Stimulated activated CD4-positive, alpha-beta T cell treated with anti-CD3 and anti-CD28 coated beads, Interleukin-1b, Interleukin-23, amount 100 ng/mL, for 24 hours (primary cell): ENCODE data around the gene DONSON.
A peak's percentile ranks its signal among the peaks of the same experiment; 100 is the strongest.

Experiments used
- DNase-seq, 4 experiments: peaks; one replicate each; pipeline ENCODE4 v3.0.0-alpha.2; 2020; ENCODE audit warnings: low read depth in 4 of 4, low spot score in 1 of 4

DONSON gene

DNA sequence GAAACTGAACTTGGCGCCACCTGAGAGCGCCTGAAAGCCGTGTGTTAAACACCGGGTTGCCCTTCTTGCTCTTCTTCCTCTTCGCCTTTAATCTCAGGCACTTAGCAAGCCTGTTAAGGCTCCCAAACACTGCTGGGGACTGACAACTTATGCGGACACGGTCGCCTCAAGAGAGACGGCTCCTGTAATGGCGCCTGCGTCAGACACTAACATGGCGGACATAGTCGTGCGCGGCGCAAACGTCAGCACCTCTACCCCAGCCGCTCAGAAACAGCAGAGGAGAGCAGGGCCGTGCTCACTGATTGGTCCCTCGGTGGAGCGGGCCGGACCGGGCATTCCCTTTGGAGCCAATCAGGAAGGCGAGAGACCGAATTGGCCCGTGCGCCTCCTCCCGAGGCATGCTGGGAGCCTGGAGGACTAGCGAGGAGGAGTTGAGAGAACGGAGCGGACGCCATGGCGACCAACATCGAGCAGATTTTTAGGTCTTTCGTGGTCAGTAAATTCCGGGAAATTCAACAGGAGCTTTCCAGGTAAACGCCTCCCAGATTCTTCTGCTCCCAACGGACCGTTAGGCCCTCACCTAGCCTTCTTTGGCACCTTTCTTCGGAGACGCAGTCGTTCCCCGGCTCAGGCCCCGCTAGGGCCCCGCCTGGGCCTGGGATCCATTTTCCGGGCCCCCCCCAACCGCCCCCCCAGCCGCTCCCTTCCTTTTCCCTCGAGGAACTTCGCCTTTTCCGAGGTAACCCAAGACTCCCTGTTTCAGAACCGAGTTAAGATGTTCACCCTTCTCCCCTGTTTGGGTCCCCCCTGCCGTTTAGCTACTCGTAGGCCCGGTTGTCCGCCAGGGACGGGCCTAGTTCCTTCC lies 45.6 kb downstream of the DONSON start, which contains the start of gene SON:
TSS of gene SON (plus strand) at position 399 of the 865 bp plus-strand sequence. CDS start at position 454, 55 bp downstream.
- DNase-seq: peak; percentile 81 to 97 (median 94)

DNA sequence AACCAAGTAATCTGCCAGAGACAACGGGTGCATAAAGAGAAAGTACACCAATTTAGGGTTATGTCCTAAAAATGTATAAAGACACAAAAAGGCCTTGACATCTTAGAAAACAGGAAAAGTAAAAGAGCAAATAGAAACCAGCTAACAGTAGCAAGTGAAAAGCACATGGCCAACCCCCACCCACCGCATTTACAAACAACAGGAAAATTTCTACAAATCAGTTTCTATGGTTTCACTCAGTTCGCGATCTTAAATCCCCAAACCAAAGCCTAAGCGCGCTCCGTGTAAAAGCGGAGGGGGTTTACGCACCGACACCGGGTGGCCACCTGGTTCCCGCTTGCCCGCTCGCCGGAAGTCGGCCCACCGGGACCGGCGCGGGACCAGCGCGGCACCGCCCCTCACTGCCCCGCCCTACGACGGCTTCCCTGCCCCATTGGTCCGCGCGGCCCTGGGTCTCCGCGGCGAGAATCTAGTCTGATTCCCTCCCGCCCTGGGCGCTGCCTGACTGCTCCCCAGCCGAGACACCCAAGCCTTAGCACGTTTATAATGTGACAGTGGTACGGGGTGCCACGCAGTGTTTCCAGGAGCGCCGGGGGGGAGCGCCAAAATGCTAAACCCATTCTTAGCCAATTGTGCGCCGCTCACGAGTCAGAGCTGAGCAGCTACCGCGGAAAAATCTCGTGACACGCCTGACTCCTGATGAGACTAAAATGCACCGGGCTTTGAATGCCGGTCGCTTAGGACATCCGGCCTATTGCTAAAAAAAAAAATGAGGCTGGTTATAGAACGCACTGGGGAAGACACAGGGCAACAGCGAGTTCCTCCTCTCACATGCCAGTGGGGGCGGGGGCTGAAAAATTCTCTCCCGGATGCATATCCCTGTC lies 46.5 kb downstream of the DONSON start, which contains the start of gene GART:
TSS of gene GART (minus strand) at position 362 of the 884 bp plus-strand sequence. CDS start 2,802 bp downstream, outside the sequence.
- peak; percentile 64 to 79 (median 74) for DNase-seq

DNA sequence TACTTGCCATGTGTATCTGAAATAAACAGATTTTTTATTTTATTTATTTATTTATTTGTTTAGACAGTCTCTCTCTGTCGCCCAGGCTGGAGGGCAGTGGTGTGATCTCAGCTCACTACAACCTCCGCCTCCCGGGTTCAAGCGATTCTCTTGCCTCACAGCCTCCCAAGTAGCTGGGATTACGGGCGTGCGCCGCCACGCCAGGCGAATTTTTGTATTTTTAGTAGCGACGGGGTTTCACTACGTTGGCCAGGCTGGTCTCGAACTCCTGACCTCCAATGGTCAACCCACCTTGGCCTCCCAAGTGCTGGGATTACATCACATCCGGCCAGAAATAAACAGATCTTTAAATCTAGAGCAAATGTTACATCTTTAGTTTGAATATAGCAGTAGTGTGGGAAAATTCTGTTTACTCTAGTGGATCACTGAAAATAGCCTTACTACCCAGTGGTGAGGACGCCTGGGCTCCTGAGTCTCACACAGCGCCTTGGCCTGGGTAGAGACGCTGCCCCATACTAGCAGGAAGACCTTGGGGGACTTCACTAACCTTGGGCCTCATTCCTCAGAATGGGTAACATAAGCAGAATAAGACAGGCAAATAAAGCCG lies 47.3 kb downstream of the DONSON start:
- DNase-seq: no peak

DNA sequence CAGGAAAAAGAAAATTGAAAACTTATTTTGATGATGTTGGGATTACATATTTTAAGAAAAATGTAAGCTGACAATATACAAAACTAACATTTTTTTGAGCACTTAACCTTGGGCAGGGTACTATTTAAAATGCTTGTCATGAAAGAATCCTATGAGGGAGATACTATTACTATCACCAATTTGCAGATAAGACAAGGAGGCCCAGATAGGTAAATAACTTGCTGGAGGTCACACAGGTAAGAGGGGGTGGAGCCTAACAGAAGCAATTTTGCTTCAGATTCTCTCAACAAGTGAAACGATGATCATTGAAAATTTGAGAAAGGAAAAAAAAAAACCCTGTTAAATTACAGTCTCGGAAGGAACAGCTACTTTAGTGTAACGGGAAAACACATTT lies 47.8 kb downstream of the DONSON start:
- DNase-seq: no peak

DNA sequence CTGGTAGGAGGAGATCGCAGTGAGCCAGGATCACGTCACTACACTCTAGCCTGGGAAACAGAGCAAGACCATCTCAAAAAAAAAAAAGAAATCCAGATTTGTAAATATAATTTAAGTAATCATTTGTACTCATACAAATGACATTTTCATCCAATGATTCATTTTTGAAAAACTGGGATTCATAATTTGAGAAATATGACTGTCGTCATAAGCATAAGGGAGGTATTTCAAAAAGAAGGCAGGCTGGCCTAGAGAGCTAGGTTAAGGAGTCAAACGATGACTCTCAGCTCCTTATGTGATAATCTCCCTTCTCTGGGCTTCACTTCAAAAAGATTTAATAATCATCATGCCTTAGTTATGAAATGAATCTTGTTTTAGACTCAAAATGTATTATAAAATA lies 48.9 kb downstream of the DONSON start:
- no peak for DNase-seq

DNA sequence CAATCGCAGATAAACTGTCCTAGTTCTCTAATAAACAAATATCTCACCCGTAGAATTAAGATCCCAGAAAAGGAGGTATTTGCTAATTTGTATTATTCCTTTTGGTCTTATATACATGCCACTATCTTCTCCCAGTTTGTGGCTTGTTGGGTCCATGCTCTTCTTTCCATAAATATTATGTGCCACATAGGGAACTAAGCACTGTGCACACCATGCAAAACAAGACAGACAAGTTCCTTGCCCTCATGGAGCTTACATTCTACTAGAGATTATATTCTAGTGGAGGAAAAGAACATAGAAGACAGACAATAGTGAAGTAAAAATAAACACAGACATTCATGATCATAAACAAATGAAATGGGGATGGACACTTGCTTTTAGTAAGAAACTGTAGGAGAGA lies 51.3 kb downstream of the DONSON start:
- no peak for DNase-seq

DNA sequence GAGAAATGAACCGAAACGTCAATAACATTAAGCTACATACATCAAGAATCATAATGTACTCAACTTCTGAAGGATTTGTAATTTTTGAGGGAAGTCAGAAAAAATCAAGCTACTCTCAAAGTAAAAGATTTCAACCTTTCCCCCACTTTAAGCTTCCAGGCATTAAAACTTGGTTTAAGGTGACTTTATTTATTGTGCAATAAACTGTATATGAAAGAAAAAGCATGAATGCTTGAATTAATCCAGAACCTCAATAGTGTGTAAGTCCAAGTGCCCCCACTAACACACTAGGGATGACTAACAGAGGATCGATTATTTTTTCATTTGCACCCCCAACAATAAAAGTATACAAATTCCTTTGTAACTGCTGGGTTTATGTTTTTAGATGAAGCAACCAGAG lies 57.5 kb downstream of the DONSON start:
- DNase-seq: no peak
